SK-N-MC (cell line): Measurements from ENCODE around the gene GNAT2.

ENCODE experiments used
- EZH2 ChIP-seq: fragments of 200-600 bp; sonication (generic); IDR thresholded peaks from one replicate; pipeline ENCODE4 v1.6.1; 2017; ENCODE audit warnings: antibody characterized with exemption
- POLR2AphosphoS5 ChIP-seq: IDR thresholded peaks from 2 replicates; pipeline ENCODE4 v1.6.1; 2012; ENCODE audit warnings: mild to moderate bottlenecking, low read depth, low read length, borderline replicate concordance

DNA sequence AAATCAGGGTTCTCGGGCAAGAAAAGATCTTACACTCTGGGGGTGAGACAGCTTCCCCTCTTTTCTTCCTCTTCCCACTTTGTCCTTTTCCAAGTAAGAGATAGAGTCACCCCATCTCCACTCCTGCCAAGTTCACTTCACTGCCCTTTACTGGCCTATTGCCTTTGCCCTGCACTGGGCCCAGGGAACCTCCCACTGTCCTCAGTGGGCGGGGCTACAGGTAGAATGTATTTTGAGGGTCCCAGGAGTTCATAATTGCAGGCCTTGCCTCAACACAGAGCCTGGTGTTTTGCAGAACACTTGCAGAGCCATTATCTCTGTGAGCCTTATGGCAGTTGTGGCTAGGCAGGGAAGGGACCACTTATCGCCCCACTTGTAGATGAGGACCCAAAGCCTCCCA is 3.5 kb upstream of the GNAT2 start:
- TF ChIP-seq POLR2AphosphoS5 (no peak), EZH2 (no peak)
